Measurements from ENCODE around the gene IL6ST. TPM values are rescaled to one million over a fixed set of nuclear protein-coding genes. Genes with fewer than 3 reads are reported as not detected.
"Not testable (repeated sequence)": the region's sequence is repeated elsewhere in the genome, so short reads cannot be mapped to it uniquely, and the experiment has no call there.

Gene IL6ST
- total RNA-seq, 2 donors from 2014 or later: 186 to 228 TPM

DNA sequence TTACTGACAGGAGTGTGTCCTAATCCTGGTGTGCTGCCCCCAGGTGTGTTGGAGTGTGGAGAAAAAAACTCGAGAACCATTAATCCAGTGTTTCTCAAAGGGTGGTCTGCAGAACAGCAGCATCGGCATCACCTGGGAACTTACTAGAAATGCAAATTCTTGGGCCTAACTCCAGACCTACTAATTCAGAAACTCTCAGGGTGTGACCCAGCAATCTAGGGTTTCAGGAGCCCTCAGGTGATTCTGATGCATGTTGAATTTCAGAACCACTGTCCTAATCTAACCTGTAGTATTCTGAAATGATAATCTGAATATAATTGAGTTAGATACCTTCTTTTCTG lies 30.0 kb upstream of the IL6ST start:
- no peaks in the 10 kb centered on the region for H3K27me3 ChIP-seq (replicated peaks; ENCODE audit: insufficient read depth)
- H3K4me1 ChIP-seq (replicated peaks): no peaks in the 10 kb centered on the region
- 98% methylated on average over 2 of the region's 2 CpGs for WGBS
- TF ChIP-seq POLR2AphosphoS5 (IDR thresholded peaks at IDR 0.05): no peak
- TF ChIP-seq, protein P1, sequence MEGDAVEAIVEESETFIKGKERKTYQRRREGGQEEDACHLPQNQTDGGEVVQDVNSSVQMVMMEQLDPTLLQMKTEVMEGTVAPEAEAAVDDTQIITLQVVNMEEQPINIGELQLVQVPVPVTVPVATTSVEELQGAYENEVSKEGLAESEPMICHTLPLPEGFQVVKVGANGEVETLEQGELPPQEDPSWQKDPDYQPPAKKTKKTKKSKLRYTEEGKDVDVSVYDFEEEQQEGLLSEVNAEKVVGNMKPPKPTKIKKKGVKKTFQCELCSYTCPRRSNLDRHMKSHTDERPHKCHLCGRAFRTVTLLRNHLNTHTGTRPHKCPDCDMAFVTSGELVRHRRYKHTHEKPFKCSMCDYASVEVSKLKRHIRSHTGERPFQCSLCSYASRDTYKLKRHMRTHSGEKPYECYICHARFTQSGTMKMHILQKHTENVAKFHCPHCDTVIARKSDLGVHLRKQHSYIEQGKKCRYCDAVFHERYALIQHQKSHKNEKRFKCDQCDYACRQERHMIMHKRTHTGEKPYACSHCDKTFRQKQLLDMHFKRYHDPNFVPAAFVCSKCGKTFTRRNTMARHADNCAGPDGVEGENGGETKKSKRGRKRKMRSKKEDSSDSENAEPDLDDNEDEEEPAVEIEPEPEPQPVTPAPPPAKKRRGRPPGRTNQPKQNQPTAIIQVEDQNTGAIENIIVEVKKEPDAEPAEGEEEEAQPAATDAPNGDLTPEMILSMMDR (IDR thresholded peaks at IDR 0.05): no peak
- no peak for TF ChIP-seq POLR2A (IDR thresholded peaks at IDR 0.05)
- H3K36me3 ChIP-seq: no peaks in the 10 kb centered on the region
- intact Hi-C loops (cut with DNase I): no loop called here
- H3K9me3 ChIP-seq: no peaks in the 10 kb centered on the region
- no peak for DNase-seq (ENCODE audit: low spot score)
- no peak overlapping the region for H3K4me3 ChIP-seq
- H3K27ac ChIP-seq: no peak overlapping the region

DNA sequence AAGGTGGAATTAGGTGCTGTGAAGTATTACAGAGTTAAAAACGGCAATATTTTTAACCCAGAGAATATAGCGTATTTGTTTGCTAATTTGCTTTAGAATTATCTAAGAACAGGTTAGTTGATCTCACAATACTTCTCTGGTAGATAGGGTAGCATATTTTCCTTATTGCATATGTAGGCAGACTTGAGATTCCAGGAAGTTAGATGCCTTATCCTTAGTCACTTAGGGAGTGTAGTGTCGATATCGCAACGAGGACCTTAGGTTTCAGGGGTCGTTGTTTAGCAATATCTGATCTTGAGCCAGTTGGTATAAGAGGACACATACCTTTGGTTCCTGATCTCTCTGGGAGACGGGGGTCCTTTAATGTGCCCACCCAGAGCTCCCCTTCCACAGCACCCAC lies 28.5 kb upstream of the IL6ST start:
- no peak overlapping the region for H3K27ac ChIP-seq
- no peak for TF ChIP-seq POLR2AphosphoS5 (IDR thresholded peaks at IDR 0.05)
- TF ChIP-seq, protein P1 (IDR thresholded peaks at IDR 0.05): no peak
- no peak for TF ChIP-seq POLR2A (IDR thresholded peaks at IDR 0.05)
- DNase-seq (ENCODE audit: low spot score): no peak
- H3K27me3 ChIP-seq (replicated peaks; ENCODE audit: insufficient read depth): no peaks in the 10 kb centered on the region
- H3K4me3 ChIP-seq: no peak overlapping the region
- H3K9me3 ChIP-seq: no peaks in the 10 kb centered on the region
- 84% methylated on average over 7 of the region's 7 CpGs for WGBS
- no peaks in the 10 kb centered on the region for H3K36me3 ChIP-seq
- H3K4me1 ChIP-seq (replicated peaks): no peaks in the 10 kb centered on the region
- intact Hi-C loops (cut with DNase I): no loop called here

DNA sequence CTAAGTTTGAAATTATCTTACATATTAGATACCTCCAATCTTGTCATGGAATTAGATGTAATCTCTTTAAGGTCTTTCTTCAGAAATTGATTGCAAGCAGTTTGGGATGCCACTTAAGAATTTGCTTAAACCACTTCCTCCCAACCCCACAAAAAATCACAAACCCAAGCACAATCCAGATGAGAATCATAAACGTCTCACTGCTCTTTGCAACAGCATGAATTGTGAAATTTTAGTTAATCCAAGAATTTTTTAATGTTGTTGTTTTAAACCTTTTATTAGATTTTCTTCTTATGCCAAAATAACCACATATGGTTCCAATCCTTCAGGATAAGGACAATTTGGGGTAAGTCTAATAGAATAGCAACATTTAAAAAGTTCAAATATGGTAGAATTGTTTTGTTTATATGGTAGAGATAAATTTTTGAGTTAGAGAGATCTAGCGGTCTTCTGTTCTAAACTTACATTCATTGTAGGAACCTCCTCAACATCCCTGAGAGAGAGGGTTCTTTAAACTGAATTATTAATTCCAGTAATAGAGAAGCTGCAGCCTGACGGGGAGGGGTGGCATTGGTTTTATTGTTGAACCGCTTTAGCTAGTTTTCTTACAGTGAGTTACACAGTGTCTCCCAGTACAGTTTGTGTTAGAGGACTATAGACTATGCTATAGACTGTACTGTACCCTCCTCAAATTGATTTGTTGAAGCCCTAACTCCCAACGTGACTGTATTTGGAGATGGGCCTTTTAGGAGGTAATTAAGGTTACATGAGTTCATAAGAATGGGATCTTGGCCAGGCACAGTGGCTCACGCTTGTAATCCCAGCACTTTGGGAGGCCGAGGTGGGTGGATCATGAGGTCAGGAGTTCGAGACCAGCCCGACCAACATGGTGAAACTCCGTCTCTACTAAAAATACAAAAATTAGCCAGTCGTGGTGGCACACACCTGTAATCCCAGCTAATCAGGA lies 24.8 kb upstream of the IL6ST start:
- Histone ChIP-seq H3K4me1 (replicated peaks) (no peaks in the 10 kb centered on the region), H3K27me3 (replicated peaks; ENCODE audit: insufficient read depth) (no peaks in the 10 kb centered on the region), H3K27ac (no peak overlapping the region), H3K4me3 (no peak overlapping the region), H3K9me3 (no peaks in the 10 kb centered on the region), H3K36me3 (no peaks in the 10 kb centered on the region)
- WGBS: 68% methylated on average over 11 of the region's 11 CpGs
- no peak for TF ChIP-seq POLR2AphosphoS5 (IDR thresholded peaks at IDR 0.05)
- TF ChIP-seq, protein P1 (IDR thresholded peaks at IDR 0.05): no peak
- TF ChIP-seq POLR2A (IDR thresholded peaks at IDR 0.05): no peak
- no peak for DNase-seq (ENCODE audit: low spot score)
- intact Hi-C loops (cut with DNase I): no loop called here

DNA sequence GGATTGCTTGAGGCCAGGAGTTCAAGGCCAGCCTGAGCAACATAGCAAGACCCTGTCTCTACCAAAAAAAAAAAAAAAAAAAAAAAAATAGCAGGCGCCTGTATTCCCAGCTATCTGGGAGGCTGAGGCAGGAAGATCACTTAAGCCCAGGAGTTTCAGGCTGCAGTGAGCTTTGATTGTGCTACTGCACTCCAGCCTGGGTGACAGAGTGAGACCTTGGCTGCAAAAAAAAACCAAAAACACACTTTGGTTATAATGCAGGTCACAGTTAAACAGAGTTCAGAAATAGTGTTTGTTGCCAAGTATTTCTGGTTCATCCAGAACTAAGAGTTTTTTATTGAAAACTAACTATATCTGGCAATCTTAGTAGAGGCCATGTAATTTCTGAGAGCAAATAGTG lies 24.1 kb upstream of the IL6ST start:
- 90% methylated on average over 1 of the region's 1 CpG for WGBS
- intact Hi-C loops (cut with DNase I): no loop called here

DNA sequence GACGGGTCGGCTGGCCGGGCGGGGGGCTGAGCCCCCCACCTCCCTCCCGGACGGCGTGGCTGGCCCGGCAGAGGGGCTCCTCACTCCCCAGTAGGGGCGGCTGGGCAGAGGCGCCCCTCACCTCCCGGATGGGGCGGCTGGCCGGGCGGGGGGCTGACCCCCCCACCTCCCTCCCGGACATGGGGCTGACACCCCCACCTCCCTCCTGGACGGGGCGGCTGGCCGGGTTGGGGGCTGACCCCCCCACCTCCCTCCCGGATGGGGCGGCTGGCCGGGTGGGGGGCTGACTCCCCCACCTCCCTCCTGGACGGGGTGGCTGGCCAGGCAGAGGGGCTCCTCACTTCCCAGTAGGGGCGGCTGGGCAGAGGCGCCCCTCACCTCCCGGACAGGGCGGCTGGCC lies 19.9 kb upstream of the IL6ST start:
- H3K4me1 ChIP-seq (replicated peaks); H3K27me3 ChIP-seq (replicated peaks; ENCODE audit: insufficient read depth); H3K9me3 ChIP-seq; intact Hi-C loops (cut with DNase I); H3K4me3 ChIP-seq; DNase-seq (ENCODE audit: low spot score); H3K27ac ChIP-seq; H3K36me3 ChIP-seq: not testable (repeated sequence)
- 88% methylated on average over 5 of the region's 26 CpGs for WGBS

More for the DNA sequence above, 24.1 kb upstream of the IL6ST start:
- Histone ChIP-seq H3K36me3 (no peaks in the 10 kb centered on the region), H3K4me3 (no peak overlapping the region), H3K4me1 (replicated peaks) (no peaks in the 10 kb centered on the region), H3K27me3 (replicated peaks; ENCODE audit: insufficient read depth) (no peaks in the 10 kb centered on the region), H3K9me3 (no peaks in the 10 kb centered on the region), H3K27ac (no peak overlapping the region)
- DNase-seq (ENCODE audit: low spot score): no peak
- TF ChIP-seq POLR2A (IDR thresholded peaks at IDR 0.05): no peak
- TF ChIP-seq, protein P1 (IDR thresholded peaks at IDR 0.05): no peak
- no peak for TF ChIP-seq POLR2AphosphoS5 (IDR thresholded peaks at IDR 0.05)

DNA sequence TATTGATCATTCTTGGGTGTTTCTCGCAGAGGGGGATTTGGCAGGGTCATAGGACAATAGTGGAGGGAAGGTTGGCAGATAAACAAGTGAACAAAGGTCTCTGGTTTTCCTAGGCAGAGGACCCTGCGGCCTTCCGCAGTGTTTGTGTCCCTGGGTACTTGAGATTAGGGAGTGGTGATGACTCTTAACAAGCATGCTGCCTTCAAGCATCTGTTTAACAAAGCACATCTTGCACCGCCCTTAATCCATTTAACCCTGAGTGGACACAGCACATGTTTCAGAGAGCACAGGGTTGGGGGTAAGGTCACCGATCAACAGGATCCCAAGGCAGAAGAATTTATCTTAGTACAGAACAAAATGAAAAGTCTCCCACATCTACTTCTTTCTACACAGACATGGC lies 19.2 kb upstream of the IL6ST start:
- H3K27me3 ChIP-seq (replicated peaks; ENCODE audit: insufficient read depth); H3K27ac ChIP-seq; DNase-seq (ENCODE audit: low spot score); H3K4me3 ChIP-seq; H3K4me1 ChIP-seq (replicated peaks); intact Hi-C loops (cut with DNase I); H3K9me3 ChIP-seq; H3K36me3 ChIP-seq: not testable (repeated sequence)
- 92% methylated on average over 2 of the region's 5 CpGs for WGBS

Measured in prostate gland (tissue), 2 donors.